AG08396 (cell line): Measurements from ENCODE around the gene PPP2R3B.
A peak's percentile ranks its signal among the peaks of the same experiment; 100 is the strongest.

Experiments used
- DNase-seq: peaks from one replicate; pipeline ENCODE4 v3.0.0; 2012; ENCODE audit warnings: low spot score, mixed read lengths

The PPP2R3B gene

DNA sequence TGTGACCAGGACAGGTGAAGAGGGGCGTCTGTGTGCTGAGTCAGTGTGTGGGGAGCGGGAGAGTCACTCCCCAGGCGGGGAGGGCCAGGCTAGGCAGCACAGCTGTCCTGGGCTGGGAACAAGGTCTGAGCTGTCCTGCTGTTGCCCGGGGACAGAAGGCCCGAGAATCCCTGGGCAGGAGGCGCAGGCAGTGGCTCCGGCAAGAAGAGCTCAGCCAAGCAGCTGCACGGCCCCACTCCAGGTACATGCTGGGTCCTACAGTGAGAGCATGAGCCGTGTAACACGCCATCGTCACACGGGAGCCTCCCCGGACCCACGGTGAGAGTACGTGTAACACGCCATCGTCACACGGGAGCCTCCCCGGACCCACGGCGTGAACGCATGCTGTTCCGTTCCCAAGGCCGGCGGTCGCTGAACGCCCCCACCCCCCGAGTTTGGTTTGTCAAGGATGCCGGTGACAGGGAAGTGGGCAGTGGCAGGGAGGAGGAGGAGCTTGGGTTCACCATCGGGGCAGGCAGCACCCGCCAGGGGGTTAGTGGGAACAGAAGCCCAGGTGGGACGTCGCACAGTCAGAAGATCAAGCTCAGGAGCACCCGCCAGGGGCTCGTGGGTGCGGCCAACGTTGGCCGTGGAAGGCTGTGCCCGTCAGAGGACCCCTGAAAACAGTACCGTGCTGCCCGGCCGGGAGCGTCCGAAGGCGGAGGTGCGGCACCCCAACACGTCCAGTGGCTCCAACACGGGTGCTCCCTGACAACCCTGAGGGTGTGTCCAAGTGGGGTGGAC lies 15.6 kb downstream of the PPP2R3B start:
- no peak for DNase-seq

DNA sequence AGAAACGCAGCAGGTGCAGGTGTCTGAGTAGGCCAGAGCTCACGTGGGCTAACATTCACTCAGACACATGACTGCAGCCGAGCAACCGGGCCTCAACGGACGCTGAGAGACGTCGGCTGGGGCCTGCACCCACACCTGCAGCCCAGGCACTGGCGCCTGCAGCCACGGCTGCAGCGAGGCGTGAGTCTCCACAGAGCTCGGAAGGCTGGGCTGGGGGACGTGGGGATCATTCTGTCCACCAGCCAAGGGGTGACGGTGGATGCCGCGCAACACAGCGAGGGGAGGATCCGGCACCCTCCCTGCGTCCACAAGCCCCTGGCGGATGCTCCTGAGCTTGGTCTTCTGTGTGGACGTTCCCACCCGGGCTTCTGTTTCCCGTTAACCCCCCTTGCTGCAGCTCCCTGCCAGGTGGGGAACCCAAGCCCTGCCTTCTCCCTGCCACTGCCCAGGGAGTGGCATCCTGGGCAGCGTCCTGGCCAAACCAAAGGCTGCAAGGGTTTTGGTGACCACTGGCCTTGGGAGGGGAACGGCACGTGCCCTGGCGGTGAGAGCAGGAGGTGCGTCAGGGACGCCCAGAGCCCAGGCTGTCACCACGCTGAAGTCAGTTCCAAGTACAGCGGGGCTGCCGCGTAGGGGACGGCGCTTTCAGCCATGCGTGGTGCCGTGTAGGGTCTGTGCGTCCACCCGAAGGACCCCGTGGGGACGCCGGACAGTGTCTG lies 16.3 kb downstream of the PPP2R3B start:
- DNase-seq = no peak

DNA sequence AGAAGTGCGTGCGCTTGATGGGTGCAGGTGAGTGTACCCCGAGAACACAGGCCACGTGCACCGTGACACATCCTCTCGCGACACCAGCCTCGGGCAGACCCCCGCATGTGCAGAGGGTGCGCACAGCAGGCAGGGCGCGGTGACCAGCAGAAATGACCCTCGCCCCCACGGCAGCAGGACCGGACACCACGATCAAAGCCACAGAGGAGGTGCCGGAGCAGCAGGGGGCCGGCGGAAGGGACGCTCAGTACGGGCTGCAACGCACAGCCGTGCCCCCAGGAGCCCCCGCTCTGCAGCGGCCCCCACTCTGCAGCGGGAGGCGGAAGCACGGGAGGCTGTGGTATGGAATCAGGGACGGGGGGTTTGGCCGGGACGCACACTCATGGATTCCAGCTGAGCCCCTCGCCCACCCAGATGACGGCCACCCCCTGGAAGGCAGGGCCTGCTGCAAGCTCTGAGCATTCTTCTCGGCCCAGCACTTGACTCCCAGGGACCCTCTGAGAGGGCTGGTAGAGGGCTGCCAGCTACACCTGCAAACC lies 17.1 kb downstream of the PPP2R3B start:
- DNase-seq = no peak

DNA sequence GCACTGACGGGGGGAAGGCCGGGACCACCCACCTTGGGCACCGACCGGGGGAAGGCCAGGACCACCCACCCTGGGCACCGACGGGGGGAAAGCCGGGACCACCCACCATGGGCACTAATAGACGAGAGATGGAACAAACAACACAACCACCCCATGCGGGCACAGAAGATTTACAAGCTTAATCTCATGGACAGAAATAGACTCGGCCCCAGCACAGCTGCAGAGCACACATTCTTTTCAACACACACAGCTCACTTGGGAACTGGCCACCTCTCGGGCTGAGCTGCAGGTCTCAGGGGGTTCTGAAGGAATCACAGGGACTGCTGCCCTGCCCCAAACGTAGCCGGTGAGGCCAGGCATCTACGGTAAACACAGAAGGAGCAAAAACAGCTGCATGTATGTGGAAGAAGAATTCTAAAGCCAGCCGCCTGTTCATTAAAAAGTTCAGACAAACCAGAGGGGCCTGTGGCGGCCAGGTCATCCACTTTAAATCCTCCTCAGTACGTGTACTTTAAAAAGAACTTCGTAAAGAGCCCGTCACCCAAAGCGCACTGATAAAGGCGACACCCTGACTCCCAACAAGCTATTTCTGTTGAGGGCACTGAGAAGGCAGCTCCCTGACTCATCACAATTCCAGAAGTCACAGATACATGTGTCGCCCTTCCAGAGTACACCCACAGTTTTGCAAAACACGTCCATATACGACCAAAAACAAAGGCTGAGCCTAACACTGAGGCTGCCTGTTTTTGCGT lies 17.7 kb downstream of the PPP2R3B start:
- peak; percentile 84 for DNase-seq

DNA sequence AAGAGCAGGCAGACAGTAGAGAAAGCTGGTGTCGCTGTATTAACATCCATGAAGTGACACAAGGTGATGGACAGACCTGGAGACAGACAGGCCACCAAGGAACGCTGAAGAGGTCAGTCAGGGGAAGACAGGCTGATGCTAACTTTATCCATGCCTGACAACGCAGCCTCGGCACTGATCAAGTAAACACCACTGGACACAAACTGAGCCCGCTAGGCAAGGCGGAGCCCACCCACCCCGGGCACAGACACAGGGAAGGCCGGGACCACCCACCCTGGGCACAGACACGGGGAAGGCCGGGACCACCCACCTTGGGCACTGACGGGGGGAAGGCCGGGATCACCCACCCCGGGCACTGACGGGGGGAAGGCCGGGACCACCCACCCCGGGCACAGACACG lies 18.8 kb downstream of the PPP2R3B start:
- DNase-seq = no peak

DNA sequence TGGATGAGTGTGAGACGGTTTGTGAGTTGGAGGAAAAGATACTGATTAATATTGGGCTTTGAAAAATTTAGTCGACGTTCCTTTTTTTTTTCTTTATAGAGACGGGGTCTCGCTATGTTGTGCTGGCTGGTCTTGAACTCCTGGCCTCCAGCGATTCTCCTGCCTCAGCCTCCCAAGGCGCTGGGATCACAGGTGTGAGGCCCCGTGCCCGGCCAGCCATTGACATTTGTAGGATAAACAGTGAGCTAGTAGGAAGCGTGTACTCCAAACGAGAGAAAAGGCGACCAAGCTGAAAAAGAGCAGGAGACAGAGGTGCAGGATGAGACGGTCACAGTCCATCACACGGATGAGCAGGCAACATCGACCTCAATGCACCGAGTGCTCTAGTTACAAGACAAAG lies 19.4 kb downstream of the PPP2R3B start:
- DNase-seq = no peak

DNA sequence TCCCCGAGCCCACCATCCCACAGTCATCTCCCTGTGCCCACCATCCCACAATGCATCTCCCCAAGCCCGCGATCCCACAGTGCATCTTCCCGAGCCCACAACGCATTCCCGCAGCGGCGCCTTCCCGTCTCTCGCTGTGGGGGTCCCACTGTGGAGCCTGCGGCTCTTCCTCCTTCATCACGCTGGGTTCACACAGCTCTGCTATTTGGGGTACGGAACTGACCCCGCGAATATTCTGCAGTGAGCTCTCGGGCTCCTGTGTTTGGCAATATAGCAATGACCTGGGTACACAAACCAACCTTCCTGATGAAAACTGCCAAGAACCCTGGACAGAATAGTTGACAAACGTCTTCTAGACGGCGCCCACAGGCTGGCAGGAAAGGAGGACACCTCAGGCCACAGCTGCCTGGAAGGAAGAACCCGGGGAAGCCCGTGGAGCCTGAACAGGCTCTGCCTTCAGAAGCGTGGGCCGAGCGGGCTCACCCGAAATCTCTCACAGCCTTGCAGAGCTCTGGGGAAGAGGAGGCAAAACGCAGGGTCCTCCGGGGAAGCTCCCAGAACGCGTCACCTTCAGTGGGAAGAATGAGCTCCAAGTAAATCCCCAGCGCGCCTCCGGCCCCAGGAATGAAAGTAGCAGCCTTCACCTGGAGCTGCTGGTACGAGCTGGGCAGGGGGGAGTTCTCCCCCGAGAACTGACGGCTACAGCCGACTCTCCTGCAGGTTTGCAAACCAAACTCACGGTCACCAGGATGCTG lies 22.9 kb downstream of the PPP2R3B start:
- no peak for DNase-seq

DNA sequence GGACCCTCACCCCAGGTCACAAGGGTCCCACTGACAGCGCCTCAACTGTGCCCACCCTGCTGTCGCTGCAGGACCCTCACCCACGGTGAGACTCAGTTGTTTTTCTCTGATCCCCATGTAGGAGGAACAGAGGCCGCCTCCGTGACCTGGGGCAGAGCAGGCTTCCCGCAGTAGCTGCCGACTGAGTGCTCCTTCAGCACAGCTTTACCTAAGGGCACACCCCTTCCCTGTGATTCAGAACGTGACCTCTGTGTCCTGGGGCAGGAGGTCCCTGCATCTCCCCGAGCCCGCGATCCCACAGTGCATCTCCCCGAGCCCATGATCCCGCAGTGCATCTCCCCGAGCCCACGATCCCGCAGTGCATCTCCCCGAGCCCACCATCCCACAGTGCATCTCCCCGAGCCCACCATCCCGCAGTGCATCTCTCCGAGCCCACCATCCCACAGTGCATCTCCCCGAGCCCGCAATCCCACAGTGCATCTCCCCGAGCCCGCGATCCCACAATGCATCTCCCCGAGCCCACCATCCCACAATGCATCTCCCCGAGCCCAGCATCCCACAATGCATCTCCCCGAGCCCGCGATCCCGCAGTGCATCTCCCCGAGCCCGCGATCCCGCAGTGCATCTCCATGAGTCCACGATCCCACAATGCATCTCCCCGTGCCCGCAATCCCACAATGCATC lies 23.6 kb downstream of the PPP2R3B start:
- no peak for DNase-seq

DNA sequence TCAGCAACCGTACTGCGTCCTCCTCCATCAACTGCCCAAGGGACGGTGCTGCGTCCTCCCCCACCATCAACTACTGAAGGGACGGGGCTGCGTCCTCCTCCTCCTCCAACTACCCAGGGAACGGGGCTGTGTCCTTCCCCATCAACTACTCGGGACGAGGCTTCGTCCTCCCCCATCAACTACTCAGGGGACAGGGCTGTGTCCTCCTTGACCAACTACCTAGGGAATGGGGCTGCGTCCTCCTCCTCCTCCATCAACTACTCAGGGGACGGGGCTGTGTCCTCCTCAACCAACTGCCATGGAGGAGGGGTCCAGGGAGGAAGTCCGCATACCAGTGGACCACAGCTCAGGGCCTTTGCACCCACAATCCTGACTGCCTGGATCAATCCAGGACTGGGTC lies 24.4 kb downstream of the PPP2R3B start:
- DNase-seq = no peak

DNA sequence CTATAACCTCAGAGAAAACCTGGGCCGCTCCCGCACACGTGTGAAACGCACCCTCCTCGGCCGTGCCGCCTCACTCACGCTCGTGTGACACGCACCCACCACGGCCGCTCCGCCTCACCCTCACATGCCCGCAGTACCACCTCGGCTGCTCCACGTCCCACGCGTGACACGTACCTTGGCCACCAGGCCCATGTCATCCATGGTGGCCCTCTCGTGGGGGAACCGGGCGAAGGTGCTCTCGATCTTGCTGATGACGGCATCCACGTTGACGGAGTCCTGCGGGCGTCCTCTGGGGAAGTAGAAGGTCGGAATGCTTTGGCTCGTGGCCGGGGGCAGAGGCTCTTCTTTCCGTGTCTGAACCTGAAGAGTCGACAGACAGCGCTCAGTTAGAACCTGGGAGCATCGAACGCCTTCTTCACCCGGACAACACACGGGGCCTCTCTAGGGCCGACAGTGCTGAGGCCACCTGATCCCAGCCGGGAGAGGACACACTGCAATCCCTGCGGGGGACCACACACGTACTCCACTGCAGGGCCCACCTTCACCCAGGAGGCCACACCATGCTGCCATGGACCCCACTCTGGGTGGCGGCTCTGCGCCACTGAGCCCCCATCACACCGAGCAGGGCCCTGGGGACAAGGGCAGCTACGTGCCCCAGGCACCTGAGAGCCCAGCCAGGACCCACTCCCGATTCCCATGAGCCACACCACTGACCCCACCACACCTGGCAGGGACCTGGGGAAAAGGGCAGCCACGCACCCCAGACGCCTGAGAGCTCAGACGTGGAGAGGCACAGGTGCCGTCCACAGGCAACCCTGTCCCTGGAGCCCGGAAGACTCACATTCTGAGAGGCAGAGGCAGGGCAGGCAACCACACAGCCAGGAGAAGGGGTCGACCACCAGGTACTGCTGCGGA lies 25.2 kb downstream of the PPP2R3B start:
- no peak for DNase-seq

DNA sequence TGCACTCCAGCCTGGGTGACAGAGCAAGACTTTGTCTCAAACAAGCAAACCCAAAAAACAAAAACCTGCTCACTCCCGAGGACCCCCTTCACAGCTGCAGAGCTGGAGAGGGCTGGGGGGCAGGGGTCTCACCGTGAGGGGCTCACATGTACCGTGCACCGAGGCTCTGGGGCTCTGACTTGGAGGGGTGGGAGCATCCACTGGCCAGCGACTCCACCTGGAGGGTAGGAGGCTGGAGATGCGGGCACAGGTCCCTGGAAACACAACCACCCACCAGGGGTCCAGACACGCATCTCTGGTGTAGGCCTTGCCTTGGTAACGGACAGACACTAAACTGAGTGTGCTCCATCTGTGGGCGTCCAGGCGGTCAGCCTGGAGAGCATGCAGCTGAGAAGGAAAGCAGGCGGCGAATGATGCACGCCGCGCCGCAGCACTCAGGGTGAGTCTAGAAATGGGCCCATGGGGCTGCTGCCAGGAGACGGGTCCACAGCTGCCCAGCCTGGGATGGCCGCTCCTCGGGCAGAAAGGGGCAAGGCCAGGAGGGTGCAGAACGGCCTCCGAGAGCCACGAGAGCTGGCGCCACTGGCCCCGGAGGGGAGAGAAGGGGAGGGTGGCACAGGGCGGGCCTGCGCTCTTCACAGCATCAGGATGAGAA lies 26.1 kb downstream of the PPP2R3B start:
- DNase-seq = no peak

DNA sequence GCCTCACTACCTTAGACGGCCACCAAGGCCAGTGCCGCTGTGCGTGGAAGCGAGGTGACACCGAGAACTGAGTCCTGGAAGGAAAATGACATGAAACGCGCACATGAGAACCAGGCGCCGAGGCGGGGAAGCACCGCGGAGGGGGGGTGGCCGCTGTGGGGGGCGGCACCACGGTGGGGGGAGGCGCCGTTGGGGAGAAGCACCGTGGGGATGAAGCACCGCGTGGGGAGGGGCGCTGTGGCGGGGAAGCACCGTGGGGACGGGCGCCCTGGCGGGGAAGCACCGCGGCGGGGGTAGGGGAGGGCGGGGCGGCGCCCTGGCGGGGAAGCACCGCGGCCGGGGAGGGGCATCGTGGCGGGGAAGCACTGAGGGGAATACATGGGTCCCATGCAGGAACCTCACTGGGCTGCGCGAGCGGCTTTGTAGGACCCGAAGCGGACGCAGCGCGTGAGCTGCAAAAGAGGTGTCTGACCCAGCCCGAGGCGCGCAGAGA lies 28.0 kb downstream of the PPP2R3B start:
- DNase-seq = no peak

DNA sequence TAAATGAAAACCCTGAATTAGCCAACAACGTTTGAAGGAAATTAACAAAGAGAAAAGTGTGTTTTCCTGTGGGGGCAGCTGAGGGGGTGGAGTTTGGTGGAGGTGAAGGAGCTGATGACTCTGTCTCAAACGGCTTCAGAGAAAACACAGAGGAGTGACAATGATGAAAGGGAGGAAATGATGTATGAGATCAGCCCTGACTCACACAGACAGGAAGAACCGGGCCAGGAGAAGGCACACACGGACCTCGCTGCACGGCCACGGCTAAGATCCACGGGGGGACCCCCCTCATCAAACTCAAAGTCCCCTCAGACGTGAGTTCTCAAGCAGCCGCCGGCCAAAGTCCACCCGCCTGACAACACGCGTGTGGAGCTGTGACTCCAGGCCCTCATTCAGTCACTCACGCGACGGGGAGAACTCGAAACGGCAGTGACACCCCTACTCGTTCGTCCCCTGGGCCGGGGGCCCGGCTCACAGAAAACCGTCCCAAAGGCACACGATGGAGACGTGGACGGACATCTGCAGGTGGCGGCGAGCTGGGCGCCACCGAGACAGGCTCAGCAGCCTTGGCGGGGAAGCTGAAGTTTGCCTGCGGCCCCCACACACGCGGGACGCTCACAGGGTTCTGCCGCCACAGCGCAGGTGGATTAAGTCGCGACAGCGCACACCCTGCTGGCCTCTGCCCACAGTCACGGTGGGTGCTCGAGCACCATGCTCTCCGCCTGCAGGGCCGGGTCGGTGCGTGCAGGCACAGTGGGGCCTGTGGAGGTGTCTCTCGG lies 28.8 kb downstream of the PPP2R3B start:
- peak; percentile 63 for DNase-seq

DNA sequence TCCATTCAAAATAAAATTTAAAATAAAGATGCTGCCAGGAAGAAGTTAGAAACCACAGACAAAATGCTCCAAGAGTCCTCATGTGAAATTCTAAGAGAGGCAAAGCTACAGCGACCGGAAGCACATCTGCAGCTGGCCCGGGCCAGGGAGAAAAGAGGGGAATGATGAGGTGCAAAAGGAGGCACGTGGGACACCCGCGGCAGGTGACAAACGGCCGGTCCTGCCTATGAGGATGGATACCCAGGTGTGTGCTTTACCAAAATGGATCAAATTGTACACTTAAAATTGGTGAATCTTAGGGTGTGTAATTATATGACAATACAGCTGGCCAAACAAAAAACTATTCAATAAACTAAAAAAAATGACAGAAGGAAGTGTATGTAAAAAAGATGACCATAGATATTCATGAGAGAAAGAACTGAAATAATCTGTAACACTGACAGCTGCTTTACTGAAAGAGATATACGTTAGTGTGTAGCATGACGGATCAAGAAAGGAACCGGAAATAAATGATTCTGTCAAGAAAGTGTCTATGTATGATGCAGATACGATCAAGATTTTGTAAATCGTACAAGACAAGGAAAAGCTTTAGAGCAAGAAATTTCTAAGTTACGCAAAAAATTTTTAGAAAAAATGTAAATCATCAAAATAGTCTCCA lies 29.5 kb downstream of the PPP2R3B start:
- DNase-seq = no peak

DNA sequence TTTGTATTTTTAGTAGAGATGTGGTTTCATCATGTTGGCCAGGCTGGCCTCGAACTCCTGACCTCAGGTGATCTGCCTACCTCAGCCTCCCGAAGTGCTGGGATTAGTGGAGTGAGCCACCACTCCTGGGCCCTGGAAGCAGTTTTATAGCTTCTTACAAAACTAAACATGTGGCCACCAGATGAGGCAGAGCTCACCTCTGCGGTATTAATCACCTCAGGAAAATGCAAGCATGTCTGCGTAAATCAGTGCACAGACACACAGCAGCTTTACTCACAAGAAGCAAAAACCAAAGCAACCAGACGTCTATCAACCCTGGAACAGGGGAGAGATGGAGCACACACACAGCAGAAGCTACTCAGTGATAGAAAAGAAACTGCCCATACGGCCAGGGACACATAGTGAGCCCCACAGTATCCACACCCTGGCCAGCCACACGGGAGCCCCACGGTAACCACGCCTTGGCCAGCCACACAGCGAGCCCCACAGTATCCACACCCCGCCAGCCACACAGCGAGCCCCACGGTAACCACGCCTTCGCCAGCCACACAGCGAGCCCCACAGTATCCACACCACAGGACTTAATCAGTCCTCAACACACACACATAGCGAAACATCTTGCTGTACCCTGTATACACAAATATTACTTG lies 30.2 kb downstream of the PPP2R3B start:
- DNase-seq = no peak

DNA sequence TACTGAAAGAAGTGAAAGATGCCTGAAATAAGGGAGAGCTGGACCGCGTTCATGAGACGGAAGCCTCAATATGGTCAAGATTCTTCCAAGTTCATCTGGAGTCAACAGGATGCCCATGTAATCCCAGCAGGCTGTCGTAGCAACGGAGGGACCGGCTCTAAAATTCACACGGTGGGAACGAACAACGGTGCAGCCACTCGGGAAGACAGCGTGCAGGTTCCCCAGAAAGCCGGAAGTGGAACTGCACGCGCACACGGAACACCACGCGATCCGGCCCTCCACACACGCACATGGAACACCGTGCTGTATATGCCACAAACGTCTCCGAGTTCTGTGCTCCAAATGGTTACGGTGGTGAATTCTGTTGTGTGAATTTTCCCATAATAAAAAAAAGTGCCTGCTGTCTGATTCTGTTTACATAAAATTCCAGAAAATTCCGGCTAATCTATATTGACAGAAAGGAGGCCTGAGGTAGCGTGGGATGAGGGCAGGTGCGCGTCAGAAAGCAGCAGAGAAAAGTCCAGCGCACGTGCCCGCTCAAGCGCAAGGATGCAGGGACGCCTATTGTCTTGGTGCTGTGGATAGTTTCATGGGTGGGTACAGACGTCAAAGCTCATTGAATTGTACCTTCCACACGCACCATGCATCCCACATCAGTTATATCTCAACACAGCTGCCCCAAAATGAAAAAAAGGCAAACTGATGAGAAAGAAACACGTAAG lies 31.2 kb downstream of the PPP2R3B start:
- DNase-seq = no peak
